HepG2 (cell line): ENCODE data around the gene SYT17.

ENCODE experiments used
- ETV6 ChIP-seq: sonication (generic); formaldehyde crosslinking; conservative IDR thresholded peaks from 2 replicates; pipeline ENCODE4 v1.4.0; 2020; ENCODE audit warnings: missing genetic modification reagents
- GABPA ChIP-seq, 2 experiments: IDR thresholded peaks; 2 replicates each; pipeline ENCODE4 v1.6.1; 2011 to 2016; ENCODE audit warnings: low read depth in 2 of 2, low read length in 1 of 2, missing biosample characterization in 1 of 2, missing genetic modification characterization in 1 of 2
- KAT7 ChIP-seq: IDR thresholded peaks from 2 replicates; pipeline ENCODE4 v1.6.1; 2018; ENCODE audit warnings: borderline replicate concordance, missing compliant biosample characterization
- PCBP2 ChIP-seq: fragments of 200-400 bp; formaldehyde crosslinking; optimal IDR thresholded peaks from 2 replicates; pipeline ENCODE3; 2018; ENCODE audit warnings: low read length, low read depth; ENCODE audit not compliant: poor library complexity, severe bottlenecking
- PRDM4 ChIP-seq: sonication (generic); formaldehyde crosslinking; IDR thresholded peaks from 2 replicates; pipeline ENCODE4 v1.9.0; 2021; ENCODE audit warnings: missing genetic modification reagents, borderline replicate concordance
- RAD21 ChIP-seq: fragments of 450-650 bp; formaldehyde crosslinking; IDR thresholded peaks from 2 replicates; pipeline ENCODE4 v1.5.0; 2020; ENCODE audit warnings: mild to moderate bottlenecking
- STAG1 ChIP-seq: sonication (generic); formaldehyde crosslinking; IDR thresholded peaks from 2 replicates; pipeline ENCODE4 v1.4.0; 2020; ENCODE audit warnings: missing genetic modification reagents
- TBX3 ChIP-seq: fragments of 450-650 bp; IDR thresholded peaks from 2 replicates; pipeline ENCODE4 v1.6.1; 2017; ENCODE audit warnings: antibody characterized with exemption, mild to moderate bottlenecking, inconsistent platforms, borderline replicate concordance
- TCF12 ChIP-seq, 2 experiments: fragments of 450-650 bp in 1 of 2; sonication (generic) in 1 of 2; formaldehyde crosslinking in 1 of 2; IDR thresholded peaks; 2 replicates each; pipeline versions ENCODE4 v1.6.1 to v1.8.0; 2017 to 2022; ENCODE audit warnings: antibody characterized with exemption in 1 of 2, mild to moderate bottlenecking in 1 of 2, missing genetic modification reagents in 1 of 2, moderate library complexity in 1 of 2
- ZBTB40 ChIP-seq, 2 experiments: fragments of 450-650 bp in 1 of 2; sonication (generic) in 1 of 2; formaldehyde crosslinking in 1 of 2; IDR thresholded peaks; 2 replicates each; pipeline versions ENCODE4 v1.6.1 to v1.8.0; 2016 to 2022; ENCODE audit warnings: antibody characterized with exemption in 1 of 2, mild to moderate bottlenecking in 1 of 2, missing genetic modification reagents in 1 of 2
- ZNF232 ChIP-seq: sonication (generic); formaldehyde crosslinking; IDR thresholded peaks from 2 replicates; pipeline ENCODE4 v1.4.0; 2020; ENCODE audit warnings: missing genetic modification reagents, borderline replicate concordance
- ZNF446 ChIP-seq: sonication (generic); formaldehyde crosslinking; IDR thresholded peaks from 2 replicates; pipeline ENCODE4 v1.5.0; 2020; ENCODE audit warnings: mild to moderate bottlenecking, missing genetic modification reagents
- TF ChIP-seq, protein P1 (sequence below): sonication (generic); formaldehyde crosslinking; IDR thresholded peaks from 2 replicates; pipeline ENCODE4 v1.5.0; 2020; ENCODE audit warnings: mild to moderate bottlenecking, missing genetic modification reagents, moderate library complexity
- TF ChIP-seq, protein P2 (sequence below): sonication (generic); formaldehyde crosslinking; conservative IDR thresholded peaks from 2 replicates; pipeline ENCODE4 v1.4.0; 2020; ENCODE audit warnings: missing genetic modification reagents

GRCh38 chr16:19126300-19126699 lies 41.7 kb upstream of the SYT17 start:
- TF ChIP-seq ZBTB40 (IDR thresholded peaks at IDR 0.05) (no peak), ZBTB40 (CRISPR knock-in tag; IDR thresholded peaks at IDR 0.05) (no peak), KAT7 (no peak), ETV6 (CRISPR knock-in tag) (no peak), RAD21 (CRISPR knock-in tag) (no peak), TCF12 (IDR thresholded peaks at IDR 0.05) (no peak), TCF12 (CRISPR knock-in tag; IDR thresholded peaks at IDR 0.05) (no peak), PCBP2 (no peak), ZNF446 (no peak), GABPA (IDR thresholded peaks at IDR 0.05; ENCODE audit: low read depth, low read length) (no peak), GABPA (CRISPR knock-in tag; IDR thresholded peaks at IDR 0.05; ENCODE audit: low read depth) (no peak), TBX3 (no peak), STAG1 (CRISPR knock-in tag) (no peak), ZNF232 (CRISPR knock-in tag) (no peak), PRDM4 (CRISPR knock-in tag) (no peak)
- TF ChIP-seq, protein P1, sequence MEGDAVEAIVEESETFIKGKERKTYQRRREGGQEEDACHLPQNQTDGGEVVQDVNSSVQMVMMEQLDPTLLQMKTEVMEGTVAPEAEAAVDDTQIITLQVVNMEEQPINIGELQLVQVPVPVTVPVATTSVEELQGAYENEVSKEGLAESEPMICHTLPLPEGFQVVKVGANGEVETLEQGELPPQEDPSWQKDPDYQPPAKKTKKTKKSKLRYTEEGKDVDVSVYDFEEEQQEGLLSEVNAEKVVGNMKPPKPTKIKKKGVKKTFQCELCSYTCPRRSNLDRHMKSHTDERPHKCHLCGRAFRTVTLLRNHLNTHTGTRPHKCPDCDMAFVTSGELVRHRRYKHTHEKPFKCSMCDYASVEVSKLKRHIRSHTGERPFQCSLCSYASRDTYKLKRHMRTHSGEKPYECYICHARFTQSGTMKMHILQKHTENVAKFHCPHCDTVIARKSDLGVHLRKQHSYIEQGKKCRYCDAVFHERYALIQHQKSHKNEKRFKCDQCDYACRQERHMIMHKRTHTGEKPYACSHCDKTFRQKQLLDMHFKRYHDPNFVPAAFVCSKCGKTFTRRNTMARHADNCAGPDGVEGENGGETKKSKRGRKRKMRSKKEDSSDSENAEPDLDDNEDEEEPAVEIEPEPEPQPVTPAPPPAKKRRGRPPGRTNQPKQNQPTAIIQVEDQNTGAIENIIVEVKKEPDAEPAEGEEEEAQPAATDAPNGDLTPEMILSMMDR, result no peak
- TF ChIP-seq, protein P2, sequence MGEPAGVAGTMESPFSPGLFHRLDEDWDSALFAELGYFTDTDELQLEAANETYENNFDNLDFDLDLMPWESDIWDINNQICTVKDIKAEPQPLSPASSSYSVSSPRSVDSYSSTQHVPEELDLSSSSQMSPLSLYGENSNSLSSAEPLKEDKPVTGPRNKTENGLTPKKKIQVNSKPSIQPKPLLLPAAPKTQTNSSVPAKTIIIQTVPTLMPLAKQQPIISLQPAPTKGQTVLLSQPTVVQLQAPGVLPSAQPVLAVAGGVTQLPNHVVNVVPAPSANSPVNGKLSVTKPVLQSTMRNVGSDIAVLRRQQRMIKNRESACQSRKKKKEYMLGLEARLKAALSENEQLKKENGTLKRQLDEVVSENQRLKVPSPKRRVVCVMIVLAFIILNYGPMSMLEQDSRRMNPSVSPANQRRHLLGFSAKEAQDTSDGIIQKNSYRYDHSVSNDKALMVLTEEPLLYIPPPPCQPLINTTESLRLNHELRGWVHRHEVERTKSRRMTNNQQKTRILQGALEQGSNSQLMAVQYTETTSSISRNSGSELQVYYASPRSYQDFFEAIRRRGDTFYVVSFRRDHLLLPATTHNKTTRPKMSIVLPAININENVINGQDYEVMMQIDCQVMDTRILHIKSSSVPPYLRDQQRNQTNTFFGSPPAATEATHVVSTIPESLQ (CRISPR knock-in tag), result no peak
